Fibroblast of lung (primary cell): Measurements from ENCODE around the gene SHANK3. TPM values are rescaled to one million over a fixed set of nuclear protein-coding genes. Genes with fewer than 3 reads are reported as not detected.

ENCODE experiments used
- DNase-seq, 2 donors: peaks; one replicate each; pipeline versions ENCODE4 v3.0.0 to v3.0.0-alpha.2; 2010; ENCODE audit warnings: low read depth in 2 of 2
- H2AFZ ChIP-seq: 2 replicates; pipeline ENCODE4 v1.5.1; 2012; ENCODE audit warnings: low read length, control low read depth, inconsistent platforms
- H3K27ac ChIP-seq: 2 replicates; pipeline ENCODE4 v1.5.1; 2011; ENCODE audit warnings: low read length, control low read depth; ENCODE audit not compliant: insufficient read depth
- H3K27me3 ChIP-seq: 2 replicates; pipeline ENCODE4 v1.5.1; 2011; ENCODE audit warnings: mild to moderate bottlenecking, low read length; ENCODE audit not compliant: control insufficient read depth, insufficient read depth
- H3K36me3 ChIP-seq: 2 replicates; pipeline ENCODE4 v1.5.1; 2011; ENCODE audit warnings: low read length; ENCODE audit not compliant: control insufficient read depth, insufficient read depth
- H3K4me1 ChIP-seq: 2 replicates; pipeline ENCODE4 v1.5.1; 2011; ENCODE audit warnings: low read length; ENCODE audit not compliant: control insufficient read depth, insufficient read depth; ENCODE audit errors: extremely low read depth
- H3K4me2 ChIP-seq: 2 replicates; pipeline ENCODE4 v1.5.1; 2011; ENCODE audit warnings: low read length, control low read depth; ENCODE audit not compliant: insufficient read depth; ENCODE audit errors: extremely low read depth
- H3K4me3 ChIP-seq, 4 experiments: fragments of 200-600 bp in 1 of 4; sonication (generic) in 1 of 4; replicated peaks in 1 of 4; 2 replicates each; pipeline ENCODE4 v1.5.1; 2011 to 2016; ENCODE audit warnings: low read length in 4 of 4, low read depth in 3 of 4, mild to moderate bottlenecking in 3 of 4, control low read depth in 2 of 4, inconsistent platforms in 1 of 4, mixed read lengths in 1 of 4; ENCODE audit not compliant: insufficient read depth in 1 of 4; ENCODE audit errors: control extremely low read depth in 1 of 4
- H3K79me2 ChIP-seq: 2 replicates; pipeline ENCODE4 v1.5.1; 2012; ENCODE audit warnings: mild to moderate bottlenecking, low read length, inconsistent platforms; ENCODE audit not compliant: control insufficient read depth, insufficient read depth
- H3K9ac ChIP-seq: 2 replicates; pipeline ENCODE4 v1.5.1; 2011; ENCODE audit warnings: mild to moderate bottlenecking, low read length, control low read depth; ENCODE audit not compliant: insufficient read depth
- H3K9me3 ChIP-seq: 2 replicates; pipeline ENCODE4 v1.5.1; 2012; ENCODE audit warnings: low read depth, low read length; ENCODE audit not compliant: control insufficient read depth, insufficient read depth
- H4K20me1 ChIP-seq: 2 replicates; pipeline ENCODE4 v1.5.1; 2011; ENCODE audit warnings: low read length; ENCODE audit not compliant: control insufficient read depth, insufficient read depth; ENCODE audit errors: extremely low read depth
- CTCF ChIP-seq, 2 donors: IDR thresholded peaks in 1 of 2; conservative IDR thresholded peaks in 1 of 2; 1 replicate in 1 of 2; 2 replicates in 1 of 2; pipeline ENCODE4 v1.5.1; 2011 to 2012; ENCODE audit warnings: low read length in 2 of 2, control low read depth in 1 of 2, inconsistent platforms in 1 of 2, low read depth in 1 of 2, mild to moderate bottlenecking in 1 of 2
- EZH2 ChIP-seq: IDR thresholded peaks from 2 replicates; pipeline ENCODE4 v1.5.1; 2012; ENCODE audit warnings: low read length, control low read depth, mild to moderate bottlenecking; ENCODE audit errors: missing control alignments
- polyA plus RNA-seq, 2 donors: library from polyadenylated mRNA; depleted of rRNA in 1 of 2; stranded (reverse) in 1 of 2; unstranded in 1 of 2; fragments of >200 nt; gene quantifications; 2 replicates each; pipeline ENCODE4 v1.2.1, GENCODE V29; 2011 to 2012; ENCODE audit warnings: missing spikeins in 1 of 2
- total RNA-seq: library from RNA; depleted of rRNA; stranded (reverse); fragments of >200 nt; gene quantifications from 2 replicates; pipeline ENCODE4 v1.2.1, GENCODE V29; 2014

SHANK3 gene
- total and polyA plus RNA-seq, 2 donors (not counting 1 experiment from before 2014, with no cell fraction given), result 0.17 to 0.33 TPM

DNA sequence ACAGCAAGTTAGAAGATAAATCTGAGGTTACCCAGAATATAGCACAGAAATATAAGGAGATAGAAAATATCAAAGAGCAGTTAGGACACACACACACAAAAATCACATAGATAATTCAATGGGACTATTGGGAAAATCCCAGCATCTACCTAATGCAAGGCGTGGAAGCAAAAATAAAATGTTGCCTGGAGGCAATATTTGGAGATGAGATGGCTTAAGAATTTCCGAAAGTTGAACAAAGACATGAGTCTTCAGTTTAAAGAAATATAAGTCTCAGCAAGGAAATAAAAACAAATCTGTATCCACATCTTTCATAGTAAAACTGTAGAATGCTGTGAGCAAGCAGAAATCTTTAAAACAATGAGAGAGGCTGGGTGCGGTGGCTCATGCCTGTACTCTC, 35.9 kb downstream of the SHANK3 start:
- TF ChIP-seq CTCF (conservative IDR thresholded peaks at IDR 0.05 in 1 of 2, IDR thresholded peaks at IDR 0.05 in 1 of 2; ENCODE audit: low read depth in 1 of 2, low read length in 2 of 2) (no peak), EZH2 (no peak)
- Histone ChIP-seq H3K4me1 (no peaks in the 10 kb centered on the region), H3K27ac (no peak overlapping the region), H3K9me3 (no peaks in the 10 kb centered on the region), H3K79me2 (no peaks in the 10 kb centered on the region), H3K4me3 (no peak overlapping the region), H2AFZ (no peak overlapping the region), H4K20me1 (no peaks in the 10 kb centered on the region), H3K27me3 (no peaks in the 10 kb centered on the region), H3K9ac (no peak overlapping the region), H3K36me3 (no peaks in the 10 kb centered on the region), H3K4me2 (no peak overlapping the region)
- DNase-seq, result no peak

GRCh38 chr22:50708996-50709395, 36.4 kb downstream of the SHANK3 start:
- no peak for TF ChIP-seq CTCF (conservative IDR thresholded peaks at IDR 0.05 in 1 of 2, IDR thresholded peaks at IDR 0.05 in 1 of 2; ENCODE audit: low read depth in 1 of 2, low read length in 2 of 2)
- TF ChIP-seq EZH2, result no peak
- Histone ChIP-seq H4K20me1 (no peaks in the 10 kb centered on the region), H3K27me3 (no peaks in the 10 kb centered on the region), H3K79me2 (no peaks in the 10 kb centered on the region), H3K4me1 (no peaks in the 10 kb centered on the region), H3K9ac (no peak overlapping the region), H3K36me3 (no peaks in the 10 kb centered on the region), H3K4me2 (no peak overlapping the region), H3K27ac (no peak overlapping the region), H3K4me3 (no peak overlapping the region), H3K9me3 (no peaks in the 10 kb centered on the region), H2AFZ (no peak overlapping the region)
- DNase-seq, result no peak

GRCh38 chr22:50710221-50710620, 37.6 kb downstream of the SHANK3 start:
- TF ChIP-seq EZH2, result no peak
- Histone ChIP-seq H3K4me1 (no peaks in the 10 kb centered on the region), H4K20me1 (no peaks in the 10 kb centered on the region), H3K79me2 (no peaks in the 10 kb centered on the region), H3K27me3 (no peaks in the 10 kb centered on the region), H2AFZ (no peak overlapping the region), H3K9me3 (no peaks in the 10 kb centered on the region), H3K9ac (no peak overlapping the region), H3K4me2 (no peak overlapping the region), H3K27ac (no peak overlapping the region), H3K36me3 (no peaks in the 10 kb centered on the region), H3K4me3 (no peak overlapping the region)
- no peak for DNase-seq
